HG02678 (cell line): ENCODE data around the gene RERE.

Source experiments
- ATAC-seq: cut with Tn5 transposase; IDR thresholded peaks from one replicate; pipeline ENCODE4 v1.9.1; 2021; ENCODE audit warnings: mild to moderate bottlenecking, moderate library complexity; ENCODE audit not compliant: unreplicated experiment

The RERE gene

GRCh38 chr1:8589571-8589970, 227.9 kb downstream of the RERE start:
- ATAC-seq: no peak

- no peak for ATAC-seq
Observed at GRCh38 chr1:8587784-8588183, 229.7 kb downstream of the RERE start.

- ATAC-seq: no peak
Observed at GRCh38 chr1:8586438-8586837, 231.0 kb downstream of the RERE start.

- ATAC-seq: no peak
Observed at GRCh38 chr1:8584316-8584715, 233.1 kb downstream of the RERE start.

- no peak for ATAC-seq
Observed at GRCh38 chr1:8583031-8583430, 234.4 kb downstream of the RERE start.

GRCh38 chr1:8580566-8580965, 236.9 kb downstream of the RERE start:
- ATAC-seq: no peak

GRCh38 chr1:8578936-8579335, 238.5 kb downstream of the RERE start:
- no peak for ATAC-seq

GRCh38 chr1:8578132-8578877, 239.1 kb downstream of the RERE start:
- no peak for ATAC-seq

- no peak for ATAC-seq
Observed at GRCh38 chr1:8574985-8575384, 242.5 kb downstream of the RERE start.

- no peak for ATAC-seq
Observed at GRCh38 chr1:8572106-8572505, 245.3 kb downstream of the RERE start.

GRCh38 chr1:8571200-8571984, 246.0 kb downstream of the RERE start:
- ATAC-seq: no peak

GRCh38 chr1:8570465-8570864, 247.0 kb downstream of the RERE start:
- ATAC-seq: no peak

GRCh38 chr1:8569242-8569641, 248.2 kb downstream of the RERE start:
- ATAC-seq: no peak

- ATAC-seq: no peak
Observed at GRCh38 chr1:8568837-8569236, 248.6 kb downstream of the RERE start.

- no peak for ATAC-seq
Observed at GRCh38 chr1:8567146-8567545, 250.3 kb downstream of the RERE start.

GRCh38 chr1:8565802-8566201, 251.6 kb downstream of the RERE start:
- no peak for ATAC-seq

- no peak for ATAC-seq
Observed at GRCh38 chr1:8563944-8564537, 253.4 kb downstream of the RERE start.

- no peak for ATAC-seq
Observed at GRCh38 chr1:8562881-8563865, 254.3 kb downstream of the RERE start.

GRCh38 chr1:8562222-8562621, 255.2 kb downstream of the RERE start:
- no peak for ATAC-seq

GRCh38 chr1:8560611-8561544, 256.6 kb downstream of the RERE start:
- ATAC-seq: peak; percentile 41
